ENCODE data around the gene AAK1. TPM values are rescaled to one million over a fixed set of nuclear protein-coding genes. Genes with fewer than 3 reads are reported as not detected.
A peak's percentile ranks its signal among the peaks of the same experiment; 100 is the strongest.

Gene AAK1
- polyA plus RNA-seq, 3 donors, result 9.8 to 18.9 (median 10.8) TPM

GRCh38 chr2:69682525-69682924 is 39.0 kb upstream of the AAK1 start:
- Mint-ChIP-seq H3K4me3 (no peak overlapping the region), H3K36me3 (no peaks in the 10 kb centered on the region), H3K9me3 (no peaks in the 10 kb centered on the region), H3K27ac (no peak overlapping the region), H3K4me1 (peaks cover 39% of the 10 kb centered on the region), H3K27me3 (ENCODE audit: low read depth in 3 of 3) (peaks cover 0 to 2% (median 2%) of the 10 kb centered on the region in 3 donors)
- H3K9me3 ChIP-seq (replicated peaks in 1 of 2; ENCODE audit: control insufficient read depth in 1 of 2, insufficient read depth in 1 of 2, low read length in 2 of 2), result no peaks in the 10 kb centered on the region
- H4K20me1 ChIP-seq (ENCODE audit: insufficient read depth, low read length), result no peaks in the 10 kb centered on the region
- TF ChIP-seq, protein P1, sequence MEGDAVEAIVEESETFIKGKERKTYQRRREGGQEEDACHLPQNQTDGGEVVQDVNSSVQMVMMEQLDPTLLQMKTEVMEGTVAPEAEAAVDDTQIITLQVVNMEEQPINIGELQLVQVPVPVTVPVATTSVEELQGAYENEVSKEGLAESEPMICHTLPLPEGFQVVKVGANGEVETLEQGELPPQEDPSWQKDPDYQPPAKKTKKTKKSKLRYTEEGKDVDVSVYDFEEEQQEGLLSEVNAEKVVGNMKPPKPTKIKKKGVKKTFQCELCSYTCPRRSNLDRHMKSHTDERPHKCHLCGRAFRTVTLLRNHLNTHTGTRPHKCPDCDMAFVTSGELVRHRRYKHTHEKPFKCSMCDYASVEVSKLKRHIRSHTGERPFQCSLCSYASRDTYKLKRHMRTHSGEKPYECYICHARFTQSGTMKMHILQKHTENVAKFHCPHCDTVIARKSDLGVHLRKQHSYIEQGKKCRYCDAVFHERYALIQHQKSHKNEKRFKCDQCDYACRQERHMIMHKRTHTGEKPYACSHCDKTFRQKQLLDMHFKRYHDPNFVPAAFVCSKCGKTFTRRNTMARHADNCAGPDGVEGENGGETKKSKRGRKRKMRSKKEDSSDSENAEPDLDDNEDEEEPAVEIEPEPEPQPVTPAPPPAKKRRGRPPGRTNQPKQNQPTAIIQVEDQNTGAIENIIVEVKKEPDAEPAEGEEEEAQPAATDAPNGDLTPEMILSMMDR (IDR thresholded peaks at IDR 0.05), result no peak
- H3K27ac ChIP-seq (ENCODE audit: low read depth in 1 of 2, low read length in 2 of 2), result no peak overlapping the region
- peaks cover 25 to 36% of the 10 kb centered on the region in 2 donors for H3K4me1 ChIP-seq (ENCODE audit: control insufficient read depth in 1 of 2, insufficient read depth in 2 of 2, low read length in 2 of 2)
- no CpG with 5 or more reads among the region's 1 CpG for WGBS (ENCODE audit: insufficient coverage)
- DNase-seq, result no peak
- H3K9ac ChIP-seq (ENCODE audit: insufficient read depth, low read length, poor library complexity, severe bottlenecking), result no peak overlapping the region
- H3K27me3 ChIP-seq (ENCODE audit: control insufficient read depth in 2 of 2, insufficient read depth in 2 of 2, low read length in 2 of 2), result no peaks in the 10 kb centered on the region
- peak overlapping the region; percentile 72 for H3K4me2 ChIP-seq (replicated peaks; ENCODE audit: extremely low read depth, low read length, poor library complexity, severe bottlenecking)
- H2AFZ ChIP-seq (ENCODE audit: insufficient read depth, low read depth, low read length, poor library complexity, severe bottlenecking), result no peak overlapping the region
- intact Hi-C loops (cut with micrococcal nuclease), result no loop called here
- H3K36me3 ChIP-seq (replicated peaks in 1 of 2; ENCODE audit: control insufficient read depth in 1 of 2, insufficient read depth in 2 of 2, low read length in 2 of 2), result no peaks in the 10 kb centered on the region
- H3K4me3 ChIP-seq (replicated peaks in 1 of 3; ENCODE audit: low read depth in 2 of 3, low read length in 3 of 3), result no peak overlapping the region
- H3K79me2 ChIP-seq (ENCODE audit: insufficient read depth, low read length), result no peaks in the 10 kb centered on the region

DNA sequence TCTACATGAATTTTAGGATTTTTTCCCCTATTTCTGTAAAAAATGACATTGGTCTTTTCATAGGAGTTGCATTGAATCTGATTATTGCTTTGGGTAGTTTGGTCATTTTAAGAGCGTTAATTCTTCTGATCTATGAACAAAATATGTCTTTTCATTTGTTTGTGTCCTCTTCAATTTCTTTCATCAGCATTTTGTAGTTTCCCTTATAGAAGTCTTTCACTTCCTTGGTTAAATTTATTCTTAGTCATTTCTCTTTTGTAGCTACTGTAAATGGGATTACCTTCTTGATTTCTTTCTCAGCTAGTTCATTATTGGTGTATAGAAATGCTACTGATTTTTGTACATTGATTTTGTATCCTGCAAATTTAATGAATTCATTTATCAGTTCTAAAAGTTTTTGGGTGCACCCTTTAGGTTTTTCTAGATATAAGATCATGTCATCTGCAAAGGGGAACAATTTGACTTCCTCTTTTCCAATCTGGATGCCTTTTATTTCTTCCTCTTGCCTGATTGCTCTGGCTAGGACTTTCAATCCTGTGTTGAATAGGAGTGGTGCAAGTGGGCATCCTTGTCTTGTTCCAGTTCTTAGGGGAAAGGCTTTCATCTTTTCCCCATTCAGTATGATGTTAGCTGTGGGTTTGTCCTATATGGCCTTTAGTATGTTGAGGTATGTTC is 36.6 kb upstream of the AAK1 start:
- no peak overlapping the region for H2AFZ ChIP-seq (ENCODE audit: insufficient read depth, low read depth, low read length, poor library complexity, severe bottlenecking)
- no peaks in the 10 kb centered on the region for H3K36me3 ChIP-seq (replicated peaks in 1 of 2; ENCODE audit: control insufficient read depth in 1 of 2, insufficient read depth in 2 of 2, low read length in 2 of 2)
- no peaks in the 10 kb centered on the region for H3K79me2 ChIP-seq (ENCODE audit: insufficient read depth, low read length)
- H3K4me1 Mint-ChIP-seq, result peaks cover 41% of the 10 kb centered on the region
- DNase-seq, result peak; percentile 45 to 60 (median 56)
- H3K27ac Mint-ChIP-seq, result peak overlapping the region; percentile 54 to 82 (median 72)
- no peak overlapping the region for H3K9ac ChIP-seq (ENCODE audit: insufficient read depth, low read length, poor library complexity, severe bottlenecking)
- intact Hi-C loops (cut with micrococcal nuclease), result no loop called here
- no peaks in the 10 kb centered on the region for H3K9me3 ChIP-seq (replicated peaks in 1 of 2; ENCODE audit: control insufficient read depth in 1 of 2, insufficient read depth in 1 of 2, low read length in 2 of 2)
- H3K4me1 ChIP-seq (ENCODE audit: control insufficient read depth in 1 of 2, insufficient read depth in 2 of 2, low read length in 2 of 2), result peaks cover 25 to 36% of the 10 kb centered on the region in 2 donors
- H3K27ac ChIP-seq (ENCODE audit: low read depth in 1 of 2, low read length in 2 of 2), result peak overlapping the region in 1 of 2 donors; percentile 59
- peak overlapping the region; percentile 43 for H3K4me2 ChIP-seq (replicated peaks; ENCODE audit: extremely low read depth, low read length, poor library complexity, severe bottlenecking)
- WGBS (ENCODE audit: insufficient coverage), result no CpG with 5 or more reads among the region's 1 CpG
- H3K4me3 ChIP-seq (replicated peaks in 1 of 3; ENCODE audit: low read depth in 2 of 3, low read length in 3 of 3), result peak overlapping the region in 1 of 3 experiments; percentile 47
- H4K20me1 ChIP-seq (ENCODE audit: insufficient read depth, low read length), result no peaks in the 10 kb centered on the region
- TF ChIP-seq, protein P1 (IDR thresholded peaks at IDR 0.05), result no peak
- no peaks in the 10 kb centered on the region for H3K36me3 Mint-ChIP-seq
- H3K27me3 Mint-ChIP-seq (ENCODE audit: low read depth in 3 of 3), result peaks cover 0 to 2% (median 2%) of the 10 kb centered on the region in 3 donors
- H3K4me3 Mint-ChIP-seq, result peak overlapping the region in 1 of 2 donors; percentile 81
- no peaks in the 10 kb centered on the region for H3K27me3 ChIP-seq (ENCODE audit: control insufficient read depth in 2 of 2, insufficient read depth in 2 of 2, low read length in 2 of 2)
- no peaks in the 10 kb centered on the region for H3K9me3 Mint-ChIP-seq

Data from CD14-positive monocyte (primary cell).